HEK293T (cell line): ENCODE results near the gene CCNB1.

Experiments used
- CTCF ChIA-PET: fragments of 350-600 bp; formaldehyde crosslinking; extraction: SDS; loops from one replicate; lab custom pipeline; 2021; ENCODE audit warnings: antibody characterized with exemption, inconsistent platforms; lab: Yijun Ruan, JAX
- POLR2A ChIA-PET: fragments of 350-600 bp; formaldehyde crosslinking; extraction: SDS; loops from one replicate; lab custom pipeline; 2020; ENCODE audit warnings: antibody characterized with exemption, inconsistent platforms; lab: Yijun Ruan, JAX
- DNase-seq: peaks from one replicate; pipeline ENCODE4 v3.0.0; 2012; ENCODE audit warnings: mixed read lengths; ENCODE audit errors: extremely low spot score
- ARNT ChIP-seq: fragments of 450-650 bp; IDR thresholded peaks from 2 replicates; pipeline ENCODE4 v1.6.1; 2017; ENCODE audit warnings: mild to moderate bottlenecking
- BHLHE40 ChIP-seq: fragments of 450-650 bp; IDR thresholded peaks from 2 replicates; pipeline ENCODE4 v1.6.1; 2016; ENCODE audit warnings: mild to moderate bottlenecking, moderate library complexity, borderline replicate concordance
- CTBP1 ChIP-seq: fragments of 450-650 bp; IDR thresholded peaks from 2 replicates; pipeline ENCODE4 v1.6.1; 2016; ENCODE audit warnings: borderline replicate concordance
- ELF4 ChIP-seq: fragments of 450-650 bp; IDR thresholded peaks from 2 replicates; pipeline ENCODE4 v1.6.1; 2017; ENCODE audit warnings: antibody characterized with exemption
- FOXA1 ChIP-seq: fragments of 450-650 bp; IDR thresholded peaks from 2 replicates; pipeline ENCODE4 v1.6.1; 2016; ENCODE audit warnings: mild to moderate bottlenecking
- FOXM1 ChIP-seq: fragments of 450-650 bp; IDR thresholded peaks from 2 replicates; pipeline ENCODE4 v1.6.1; 2017; ENCODE audit warnings: mild to moderate bottlenecking, borderline replicate concordance
- HDGF ChIP-seq: fragments of 450-650 bp; IDR thresholded peaks from 2 replicates; pipeline ENCODE4 v1.6.1; 2017; ENCODE audit warnings: antibody characterized with exemption, borderline replicate concordance
- L3MBTL2 ChIP-seq: fragments of 450-650 bp; conservative IDR thresholded peaks from 2 replicates; pipeline ENCODE4 v1.6.1; 2016; ENCODE audit warnings: mild to moderate bottlenecking
- NFRKB ChIP-seq: fragments of 450-650 bp; IDR thresholded peaks from 2 replicates; pipeline ENCODE4 v1.6.1; 2016; ENCODE audit warnings: mild to moderate bottlenecking, moderate library complexity
- SP1 ChIP-seq: fragments of 450-650 bp; IDR thresholded peaks from 2 replicates; pipeline ENCODE4 v1.6.1; 2017
- SUZ12 ChIP-seq: fragments of 450-650 bp; IDR thresholded peaks from 2 replicates; pipeline ENCODE4 v1.6.1; 2016; ENCODE audit warnings: mild to moderate bottlenecking
- TARDBP ChIP-seq: fragments of 450-650 bp; IDR thresholded peaks from 2 replicates; pipeline ENCODE4 v1.6.1; 2016
- ZNF384 ChIP-seq: fragments of 450-650 bp; IDR thresholded peaks from 2 replicates; pipeline ENCODE4 v1.6.1; 2016
- TF ChIP-seq, protein P1 (sequence below): fragments of 450-650 bp; IDR thresholded peaks from 2 replicates; pipeline ENCODE4 v1.6.1; 2016

The CCNB1 gene

DNA sequence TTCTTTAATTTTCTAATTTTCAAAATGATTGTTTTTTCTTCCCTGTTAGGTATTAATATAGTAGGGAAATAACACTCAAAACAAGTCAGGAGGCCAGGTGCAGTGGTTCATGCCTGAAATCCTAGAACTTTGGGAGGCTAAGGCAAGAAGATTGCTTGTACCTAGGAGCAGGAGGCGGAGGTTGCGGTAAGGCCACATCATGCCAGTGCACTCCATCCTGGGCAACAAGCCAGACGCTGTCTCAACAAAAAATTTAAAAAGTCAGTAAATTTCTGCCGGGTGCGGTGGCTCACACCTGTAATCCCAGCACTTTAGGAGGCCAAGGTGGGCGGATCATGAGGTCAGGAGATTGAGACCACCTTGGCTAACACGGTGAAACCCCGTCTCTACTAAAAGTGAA, 57.6 kb downstream of the CCNB1 start:
- ChIA-PET CTCF (no interaction called here), POLR2A (no interaction called here)
- DNase-seq: no peak
- TF ChIP-seq L3MBTL2: no peak
- TF ChIP-seq, protein P1, sequence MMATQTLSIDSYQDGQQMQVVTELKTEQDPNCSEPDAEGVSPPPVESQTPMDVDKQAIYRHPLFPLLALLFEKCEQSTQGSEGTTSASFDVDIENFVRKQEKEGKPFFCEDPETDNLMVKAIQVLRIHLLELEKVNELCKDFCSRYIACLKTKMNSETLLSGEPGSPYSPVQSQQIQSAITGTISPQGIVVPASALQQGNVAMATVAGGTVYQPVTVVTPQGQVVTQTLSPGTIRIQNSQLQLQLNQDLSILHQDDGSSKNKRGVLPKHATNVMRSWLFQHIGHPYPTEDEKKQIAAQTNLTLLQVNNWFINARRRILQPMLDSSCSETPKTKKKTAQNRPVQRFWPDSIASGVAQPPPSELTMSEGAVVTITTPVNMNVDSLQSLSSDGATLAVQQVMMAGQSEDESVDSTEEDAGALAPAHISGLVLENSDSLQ: no peak
- no peak for TF ChIP-seq SP1
- no peak for TF ChIP-seq NFRKB
- no peak for TF ChIP-seq HDGF
- no peak for TF ChIP-seq BHLHE40
- no peak for TF ChIP-seq FOXM1
- no peak for TF ChIP-seq ARNT
- TF ChIP-seq SUZ12: no peak
- TF ChIP-seq ZNF384: no peak
- no peak for TF ChIP-seq FOXA1

DNA sequence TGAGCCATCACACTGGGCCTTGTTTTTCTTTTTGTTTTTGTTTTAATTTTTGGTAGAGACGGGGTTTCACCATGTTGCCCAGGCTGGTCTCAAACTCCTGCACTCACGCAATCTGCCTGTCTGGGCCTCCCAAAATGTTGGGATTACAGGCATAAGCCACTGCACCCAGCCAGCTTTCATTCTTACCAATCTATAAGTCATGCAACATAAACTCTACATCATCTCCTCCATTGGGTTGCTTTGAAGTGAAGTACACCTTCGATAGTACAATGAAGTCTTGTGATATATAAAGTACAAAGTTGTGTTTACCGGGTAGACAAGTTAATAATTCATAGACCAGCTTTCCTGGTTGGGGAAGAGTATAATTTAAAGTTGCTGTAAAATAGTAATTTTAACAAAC, 58.9 kb downstream of the CCNB1 start:
- TF ChIP-seq FOXA1 (no peak), CTBP1 (no peak), SP1 (no peak), TARDBP (no peak), FOXM1 (no peak), HDGF (no peak), L3MBTL2 (no peak), SUZ12 (no peak), NFRKB (no peak), ELF4 (no peak), ZNF384 (no peak), ARNT (no peak)
- no peak for DNase-seq
- ChIA-PET CTCF (no interaction called here), POLR2A (no interaction called here)
